Caco-2 (cell line): ENCODE measurements around the gene FHIT. TPM values are rescaled to one million over a fixed set of nuclear protein-coding genes. Genes with fewer than 3 reads are reported as not detected.

Experiments used
- BruUV-seq: library from RNA; stranded (reverse); fragments of 400-500 nt; replicated peaks from 2 replicates; lab custom pipeline; 2021; lab: Mats Ljungman, UMichigan
- CTCF ChIA-PET: fragments of 300-600 bp; sonication (Branson Sonifier 250); formaldehyde crosslinking; loops from one replicate; lab custom pipeline; 2022; ENCODE audit warnings: antibody characterized with exemption; lab: Charles Lee
- POLR2A ChIA-PET: fragments of 300-600 bp; sonication (Branson Sonifier 250); formaldehyde crosslinking; loops from one replicate; lab custom pipeline; 2022; ENCODE audit warnings: antibody characterized with exemption; lab: Charles Lee
- DNase-seq, 2 experiments: peaks; one replicate each; pipeline versions ENCODE4 v3.0.0 to v3.0.0-alpha.2; 2020 to 2022
- H3K27me3 ChIP-seq: replicated peaks from 2 replicates; pipeline ENCODE4 v1.6.0; 2011; ENCODE audit warnings: low read length; ENCODE audit not compliant: control insufficient read depth, insufficient read depth
- H3K36me3 ChIP-seq: 2 replicates; pipeline ENCODE4 v1.5.1; 2011; ENCODE audit warnings: low read length; ENCODE audit not compliant: control insufficient read depth, insufficient read depth
- H3K4me1 ChIP-seq: fragments of 250-450 bp; sonication (Bioruptor Pico); 2 replicates; pipeline ENCODE4 v1.5.1; 2020; ENCODE audit warnings: mild to moderate bottlenecking
- H3K4me3 ChIP-seq: 2 replicates; pipeline ENCODE4 v1.5.1; 2011; ENCODE audit warnings: low read depth, mild to moderate bottlenecking, control low read depth, low read length
- H3K9me3 ChIP-seq: fragments of 250-450 bp; sonication (Bioruptor Pico); 2 replicates; pipeline ENCODE4 v1.5.1; 2020; ENCODE audit warnings: mild to moderate bottlenecking, moderate library complexity
- H3K27ac Mint-ChIP-seq: one replicate; pipeline ENCODE4 v1.8.0; 2022; ENCODE audit warnings: mixed read lengths; ENCODE audit not compliant: unreplicated experiment
- H3K27me3 Mint-ChIP-seq: one replicate; pipeline ENCODE4 v1.8.0; 2022; ENCODE audit warnings: mixed read lengths; ENCODE audit not compliant: insufficient read depth, unreplicated experiment
- H3K36me3 Mint-ChIP-seq: one replicate; pipeline ENCODE4 v1.8.0; 2022; ENCODE audit warnings: mild to moderate bottlenecking, mixed read lengths; ENCODE audit not compliant: insufficient read depth, unreplicated experiment
- H3K4me1 Mint-ChIP-seq: one replicate; pipeline ENCODE4 v1.8.0; 2022; ENCODE audit warnings: low read depth, mixed read lengths; ENCODE audit not compliant: unreplicated experiment
- H3K4me3 Mint-ChIP-seq: one replicate; pipeline ENCODE4 v1.8.0; 2022; ENCODE audit warnings: mild to moderate bottlenecking, moderate library complexity, mixed read lengths; ENCODE audit not compliant: unreplicated experiment
- H3K9me3 Mint-ChIP-seq: one replicate; pipeline ENCODE4 v1.8.0; 2022; ENCODE audit warnings: mixed read lengths; ENCODE audit not compliant: unreplicated experiment
- CTCF ChIP-seq, 2 experiments: fragments of 200-600 bp in 1 of 2; IDR thresholded peaks; 1 replicate in 1 of 2; 2 replicates in 1 of 2; pipeline versions ENCODE4 v1.5.1 to v1.8.0; 2011 to 2022; ENCODE audit warnings: antibody characterized with exemption in 1 of 2, control low read depth in 1 of 2, inconsistent platforms in 1 of 2, low read depth in 1 of 2, low read length in 1 of 2, mild to moderate bottlenecking in 1 of 2, moderate library complexity in 1 of 2; ENCODE audit not compliant: insufficient read depth in 1 of 2, severe bottlenecking in 1 of 2, unreplicated experiment in 1 of 2
- intact Hi-C: fragments of 100-400 bp; cut with micrococcal nuclease; formaldehyde crosslinking; loops from one replicate; pipeline ENCODE4 v1.10.0; 2022; ENCODE audit not compliant: unreplicated experiment
- total RNA-seq: library from RNA; stranded (reverse); gene quantifications from 2 replicates; pipeline ENCODE4 v1.2.3, GENCODE V29; 2022

FHIT gene
- total RNA-seq, 1 experiment from 2014 or later: 8.3 TPM

- intact Hi-C loops: loop anchor here (5.0 kb wide), 1 partner anchor 112 kb away; no protein-coding TSS in a partner anchor
- no peak for TF ChIP-seq CTCF (IDR thresholded peaks at IDR 0.05; ENCODE audit: insufficient read depth in 1 of 2, low read depth in 1 of 2, low read length in 1 of 2, severe bottlenecking in 1 of 2, unreplicated experiment in 1 of 2)
- Histone ChIP-seq H3K27me3 (no peaks in the 10 kb centered on the region), H3K4me1 (peaks cover 56% of the 10 kb centered on the region), H3K9me3 (no peaks in the 10 kb centered on the region), H3K36me3 (no peaks in the 10 kb centered on the region), H3K4me3 (no peak overlapping the region)
- H3K27me3 Mint-ChIP-seq: no peaks in the 10 kb centered on the region
- H3K27ac Mint-ChIP-seq: peak overlapping the region; percentile 78
- ChIA-PET POLR2A (no interaction called here), CTCF (interaction anchor here (0.6 kb wide), 1 partner anchor 47 kb away, joined by 3 read pairs; no protein-coding TSS in a partner anchor)
- peak overlapping the region; percentile 20 for H3K4me3 Mint-ChIP-seq
- DNase-seq: peak; percentile 57 to 77
- H3K4me1 Mint-ChIP-seq: peaks cover 28% of the 10 kb centered on the region
- H3K9me3 Mint-ChIP-seq: no peaks in the 10 kb centered on the region
- no peaks in the 10 kb centered on the region for H3K36me3 Mint-ChIP-seq
- BruUV-seq: no TSS peak
Measured at GRCh38 chr3:60629816-60630215, 621.4 kb downstream of the FHIT start.

DNA sequence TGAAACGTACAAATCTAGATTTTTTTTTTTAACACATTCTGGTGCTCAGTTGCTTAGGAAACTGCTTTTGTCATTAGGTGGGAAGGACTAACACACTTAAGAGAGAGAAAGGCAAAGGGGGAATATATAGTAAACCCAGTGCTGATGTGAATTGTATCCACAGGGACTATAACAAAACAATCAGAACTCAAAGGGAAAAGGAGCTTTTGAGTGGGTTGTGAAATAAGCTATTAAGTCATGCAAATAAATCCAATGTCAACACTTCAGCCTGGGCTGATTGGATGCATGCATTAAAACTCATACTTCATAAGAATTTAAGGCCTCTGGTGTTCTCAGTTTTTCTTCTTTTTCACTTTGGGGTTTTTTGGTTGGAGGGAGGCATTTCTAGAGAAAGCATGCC, 628.9 kb downstream of the FHIT start:
- Histone ChIP-seq H3K4me1 (no peaks in the 10 kb centered on the region), H3K27me3 (no peaks in the 10 kb centered on the region), H3K4me3 (no peak overlapping the region), H3K36me3 (no peaks in the 10 kb centered on the region), H3K9me3 (no peaks in the 10 kb centered on the region)
- no TSS peak for BruUV-seq
- Mint-ChIP-seq H3K27ac (no peak overlapping the region), H3K36me3 (no peaks in the 10 kb centered on the region), H3K4me1 (no peaks in the 10 kb centered on the region), H3K27me3 (no peaks in the 10 kb centered on the region), H3K9me3 (peaks cover 10% of the 10 kb centered on the region), H3K4me3 (no peak overlapping the region)
- DNase-seq: no peak
- ChIA-PET POLR2A (no interaction called here), CTCF (no interaction called here)
- intact Hi-C loops: no loop called here
- no peak for TF ChIP-seq CTCF (IDR thresholded peaks at IDR 0.05; ENCODE audit: insufficient read depth in 1 of 2, low read depth in 1 of 2, low read length in 1 of 2, severe bottlenecking in 1 of 2, unreplicated experiment in 1 of 2)

DNA sequence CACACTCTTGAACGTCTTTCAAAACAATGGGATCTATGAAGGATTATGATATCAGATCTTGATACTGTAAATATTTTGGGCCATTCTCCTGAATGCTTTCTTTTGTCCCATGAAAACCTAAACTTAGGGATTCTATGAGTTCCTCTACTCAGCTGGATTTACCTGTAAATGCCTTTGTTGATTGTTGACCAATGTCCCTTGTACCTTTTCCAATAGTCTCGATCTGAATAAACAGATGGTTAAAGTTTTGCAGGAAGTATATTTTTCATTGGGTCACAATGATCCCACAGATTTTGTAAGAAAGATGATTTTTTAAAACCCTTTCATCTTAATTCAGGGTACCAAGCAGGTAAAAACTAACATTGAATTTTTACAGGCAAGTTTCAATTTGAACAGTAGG, 634.1 kb downstream of the FHIT start:
- Histone ChIP-seq H3K4me3 (no peak overlapping the region), H3K27me3 (no peaks in the 10 kb centered on the region), H3K4me1 (no peaks in the 10 kb centered on the region), H3K9me3 (no peaks in the 10 kb centered on the region), H3K36me3 (no peaks in the 10 kb centered on the region)
- intact Hi-C loops: no loop called here
- Mint-ChIP-seq H3K4me1 (no peaks in the 10 kb centered on the region), H3K27me3 (no peaks in the 10 kb centered on the region), H3K9me3 (peaks cover 11% of the 10 kb centered on the region), H3K4me3 (no peak overlapping the region), H3K36me3 (peaks cover 4% of the 10 kb centered on the region), H3K27ac (no peak overlapping the region)
- DNase-seq: no peak
- ChIA-PET POLR2A (no interaction called here), CTCF (no interaction called here)
- no TSS peak for BruUV-seq
- no peak for TF ChIP-seq CTCF (IDR thresholded peaks at IDR 0.05; ENCODE audit: insufficient read depth in 1 of 2, low read depth in 1 of 2, low read length in 1 of 2, severe bottlenecking in 1 of 2, unreplicated experiment in 1 of 2)
